CD14-positive monocyte (primary cell): ENCODE data around the gene LAMA3. TPM values are rescaled to one million over a fixed set of nuclear protein-coding genes. Genes with fewer than 3 reads are reported as not detected.

ENCODE experiments used
- DNase-seq, 3 donors: peaks; one replicate each; pipeline ENCODE4 v3.0.0-alpha.2; 2011 to 2022
- H2AFZ ChIP-seq: 2 replicates; pipeline ENCODE4 v1.6.0; 2012; ENCODE audit warnings: mild to moderate bottlenecking, low read depth, low read length, inconsistent platforms; ENCODE audit not compliant: insufficient read depth, poor library complexity, severe bottlenecking
- H3K27ac ChIP-seq, 2 donors: 1 replicate in 1 of 2; 2 replicates in 1 of 2; pipeline ENCODE4 v1.5.1; 2012 to 2013; ENCODE audit warnings: low read length in 2 of 2, control low read depth in 1 of 2, inconsistent platforms in 1 of 2, low read depth in 1 of 2, mild to moderate bottlenecking in 1 of 2
- H3K27me3 ChIP-seq, 2 donors: one replicate each; pipeline versions ENCODE4 v1.6.0 to v1.6.1; 2011 to 2013; ENCODE audit warnings: low read length in 2 of 2; ENCODE audit not compliant: control insufficient read depth in 2 of 2, insufficient read depth in 2 of 2
- H3K36me3 ChIP-seq, 2 donors: replicated peaks in 1 of 2; 1 replicate in 1 of 2; 2 replicates in 1 of 2; pipeline versions ENCODE4 v1.5.1 to v1.6.1; 2012 to 2013; ENCODE audit warnings: low read length in 2 of 2, control low read depth in 1 of 2, inconsistent platforms in 1 of 2, mild to moderate bottlenecking in 1 of 2; ENCODE audit not compliant: insufficient read depth in 2 of 2, control insufficient read depth in 1 of 2
- H3K4me1 ChIP-seq, 2 donors: 1 replicate in 1 of 2; 2 replicates in 1 of 2; pipeline versions ENCODE4 v1.5.1 to v1.6.1; 2012 to 2013; ENCODE audit warnings: low read length in 2 of 2, control low read depth in 1 of 2, inconsistent platforms in 1 of 2, mild to moderate bottlenecking in 1 of 2, moderate library complexity in 1 of 2; ENCODE audit not compliant: insufficient read depth in 2 of 2, control insufficient read depth in 1 of 2
- H3K4me2 ChIP-seq: replicated peaks from 2 replicates; pipeline ENCODE3; 2012; ENCODE audit warnings: low read length, moderate library complexity, mild to moderate bottlenecking; ENCODE audit not compliant: poor library complexity, severe bottlenecking; ENCODE audit errors: extremely low read depth
- H3K4me3 ChIP-seq, 3 experiments: fragments of 200-600 bp in 1 of 3; sonication (generic) in 1 of 3; replicated peaks in 1 of 3; 1 replicate in 2 of 3; 2 replicates in 1 of 3; pipeline ENCODE4 v1.5.1; 2011 to 2013; ENCODE audit warnings: low read length in 3 of 3, mild to moderate bottlenecking in 3 of 3, control low read depth in 2 of 3, low read depth in 2 of 3, inconsistent platforms in 1 of 3, moderate library complexity in 1 of 3
- H3K79me2 ChIP-seq: 2 replicates; pipeline ENCODE4 v1.6.0; 2012; ENCODE audit warnings: mild to moderate bottlenecking, control low read depth, inconsistent platforms, low read length, moderate library complexity; ENCODE audit not compliant: insufficient read depth
- H3K9ac ChIP-seq: 2 replicates; pipeline ENCODE4 v1.6.0; 2017; ENCODE audit warnings: low read length, mild to moderate bottlenecking; ENCODE audit not compliant: insufficient read depth, poor library complexity, severe bottlenecking
- H3K9me3 ChIP-seq, 2 donors: replicated peaks in 1 of 2; 1 replicate in 1 of 2; 2 replicates in 1 of 2; pipeline versions ENCODE4 v1.5.1 to v1.6.1; 2012 to 2013; ENCODE audit warnings: low read length in 2 of 2, control low read depth in 1 of 2; ENCODE audit not compliant: control insufficient read depth in 1 of 2, insufficient read depth in 1 of 2
- H4K20me1 ChIP-seq: 2 replicates; pipeline ENCODE4 v1.6.0; 2012; ENCODE audit warnings: mild to moderate bottlenecking, low read length, control low read depth, moderate library complexity; ENCODE audit not compliant: insufficient read depth
- H3K27ac Mint-ChIP-seq, 7 donors: one replicate each; pipeline ENCODE4 v1.8.0; 2020; ENCODE audit warnings: mild to moderate bottlenecking in 7 of 7, mixed read lengths in 7 of 7, moderate library complexity in 6 of 7, inconsistent platforms in 2 of 7
- H3K27me3 Mint-ChIP-seq, 3 donors: one replicate each; pipeline ENCODE4 v1.8.0; 2021 to 2022; ENCODE audit warnings: low read depth in 3 of 3, mild to moderate bottlenecking in 3 of 3, mixed read lengths in 3 of 3, moderate library complexity in 3 of 3, inconsistent platforms in 1 of 3
- H3K36me3 Mint-ChIP-seq, 2 donors: one replicate each; pipeline ENCODE4 v1.8.0; 2020; ENCODE audit warnings: mixed read lengths in 2 of 2, inconsistent platforms in 1 of 2, mild to moderate bottlenecking in 1 of 2
- H3K4me1 Mint-ChIP-seq: one replicate; pipeline ENCODE4 v1.8.0; 2020; ENCODE audit warnings: mild to moderate bottlenecking, mixed read lengths
- H3K4me3 Mint-ChIP-seq, 2 donors: one replicate each; pipeline ENCODE4 v1.8.0; 2020; ENCODE audit warnings: mild to moderate bottlenecking in 2 of 2, mixed read lengths in 2 of 2, moderate library complexity in 1 of 2
- H3K9me3 Mint-ChIP-seq, 7 donors: one replicate each; pipeline ENCODE4 v1.8.0; 2020 to 2022; ENCODE audit warnings: mixed read lengths in 7 of 7, mild to moderate bottlenecking in 6 of 7, moderate library complexity in 6 of 7, inconsistent platforms in 2 of 7
- CTCF ChIP-seq: fragments of 200-600 bp; IDR thresholded peaks from one replicate; pipeline ENCODE4 v1.8.0; 2022; ENCODE audit warnings: antibody characterized with exemption, mild to moderate bottlenecking
- WGBS: methylation state at CpG from one replicate; pipeline ENCODE4 v1.1.5; 2013; ENCODE audit warnings: missing lambda C conversion rate; ENCODE audit not compliant: insufficient coverage; 5-methylcytosine and 5-hydroxymethylcytosine counted together
- intact Hi-C, 2 donors: fragments of 100-400 bp; cut with micrococcal nuclease; formaldehyde crosslinking; loops; one replicate each; pipeline versions ENCODE4 v1.15.0 to v1.15.1; 2023
- polyA plus RNA-seq, 3 donors: library from polyadenylated mRNA; depleted of rRNA in 1 of 3; unstranded in 2 of 3; stranded (reverse) in 1 of 3; fragments of 300-500 nt in 2 of 3; fragments of >200 nt in 1 of 3; fragmentation: Illumina TruSeq in 2 of 3; gene quantifications; 1 replicate in 2 of 3; 2 replicates in 1 of 3; pipeline ENCODE4 v1.2.3, GENCODE V29; 2012 to 2021

The LAMA3 gene
- polyA plus RNA-seq, 3 donors = not detected

GRCh38 chr18:23864624-23865023, 175.4 kb downstream of the LAMA3 start:
- intact Hi-C loops = no loop called here
- H3K27ac Mint-ChIP-seq = peak overlapping the region in 1 of 7 donors; percentile 4
- Histone ChIP-seq H3K9me3 (no peaks in the 10 kb centered on the region), H3K4me2 (no peak overlapping the region), H4K20me1 (no peaks in the 10 kb centered on the region), H3K4me3 (no peak overlapping the region), H3K27me3 (no peaks in the 10 kb centered on the region), H2AFZ (peak overlapping the region; percentile 29), H3K79me2 (no peaks in the 10 kb centered on the region), H3K4me1 (peaks cover 19 to 32% of the 10 kb centered on the region in 2 donors), H3K36me3 (no peaks in the 10 kb centered on the region), H3K9ac (no peak overlapping the region), H3K27ac (no peak overlapping the region)
- H3K36me3 Mint-ChIP-seq = no peaks in the 10 kb centered on the region
- H3K4me3 Mint-ChIP-seq = no peak overlapping the region
- WGBS = no CpG with 5 or more reads among the region's 4 CpGs
- peaks cover 0 to 4% (median 0%) of the 10 kb centered on the region in 7 donors for H3K9me3 Mint-ChIP-seq
- no peak for DNase-seq
- H3K27me3 Mint-ChIP-seq = peaks cover 0 to 1% (median 0%) of the 10 kb centered on the region in 3 donors
- H3K4me1 Mint-ChIP-seq = peaks cover 44% of the 10 kb centered on the region
- TF ChIP-seq CTCF = no peak

DNA sequence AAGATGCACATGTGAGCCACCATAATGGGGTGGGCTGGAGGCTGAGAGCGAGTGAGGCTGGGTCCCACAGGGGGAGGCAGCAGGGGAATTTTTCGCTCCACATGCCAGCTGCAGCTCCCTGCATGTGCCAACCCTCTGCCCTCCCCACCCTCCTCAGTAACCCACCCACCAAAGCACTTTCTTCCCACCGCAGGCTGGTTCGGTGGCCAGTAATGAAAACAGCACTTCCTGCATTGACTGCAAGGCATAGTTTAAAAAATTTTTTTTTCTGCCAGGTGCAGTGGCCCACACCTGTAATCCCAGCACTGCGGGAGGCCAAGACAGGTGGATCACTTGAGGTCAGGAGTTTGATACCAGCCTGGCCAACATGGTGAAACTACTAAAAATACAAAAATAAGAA, 177.8 kb downstream of the LAMA3 start:
- Histone ChIP-seq H4K20me1 (no peaks in the 10 kb centered on the region), H3K79me2 (no peaks in the 10 kb centered on the region), H3K4me1 (peaks cover 9 to 24% of the 10 kb centered on the region in 2 donors), H3K9me3 (no peaks in the 10 kb centered on the region), H3K27ac (no peak overlapping the region), H3K36me3 (no peaks in the 10 kb centered on the region), H2AFZ (no peak overlapping the region), H3K4me3 (no peak overlapping the region), H3K9ac (no peak overlapping the region), H3K4me2 (no peak overlapping the region), H3K27me3 (no peaks in the 10 kb centered on the region)
- Mint-ChIP-seq H3K4me3 (no peak overlapping the region), H3K9me3 (peaks cover 0 to 4% (median 0%) of the 10 kb centered on the region in 7 donors), H3K27ac (no peak overlapping the region), H3K4me1 (peaks cover 38% of the 10 kb centered on the region), H3K27me3 (no peaks in the 10 kb centered on the region), H3K36me3 (no peaks in the 10 kb centered on the region)
- no peak for DNase-seq
- TF ChIP-seq CTCF = no peak
- intact Hi-C loops = no loop called here
- WGBS = 40% methylated on average over 1 of the region's 5 CpGs
